Activated CD8-positive, alpha-beta memory T cell treated with anti-CD3 and anti-CD28 coated beads for 4 hours (primary cell): Measurements from ENCODE around the gene PDE6B.
"Not testable (repeated sequence)": the region's sequence is repeated elsewhere in the genome, so short reads cannot be mapped to it uniquely, and the experiment has no call there.

Source experiments
- DNase-seq, 2 donors: peaks; one replicate each; pipeline ENCODE4 v3.0.0-alpha.2; 2020; ENCODE audit warnings: low read depth in 2 of 2

PDE6B gene

DNA sequence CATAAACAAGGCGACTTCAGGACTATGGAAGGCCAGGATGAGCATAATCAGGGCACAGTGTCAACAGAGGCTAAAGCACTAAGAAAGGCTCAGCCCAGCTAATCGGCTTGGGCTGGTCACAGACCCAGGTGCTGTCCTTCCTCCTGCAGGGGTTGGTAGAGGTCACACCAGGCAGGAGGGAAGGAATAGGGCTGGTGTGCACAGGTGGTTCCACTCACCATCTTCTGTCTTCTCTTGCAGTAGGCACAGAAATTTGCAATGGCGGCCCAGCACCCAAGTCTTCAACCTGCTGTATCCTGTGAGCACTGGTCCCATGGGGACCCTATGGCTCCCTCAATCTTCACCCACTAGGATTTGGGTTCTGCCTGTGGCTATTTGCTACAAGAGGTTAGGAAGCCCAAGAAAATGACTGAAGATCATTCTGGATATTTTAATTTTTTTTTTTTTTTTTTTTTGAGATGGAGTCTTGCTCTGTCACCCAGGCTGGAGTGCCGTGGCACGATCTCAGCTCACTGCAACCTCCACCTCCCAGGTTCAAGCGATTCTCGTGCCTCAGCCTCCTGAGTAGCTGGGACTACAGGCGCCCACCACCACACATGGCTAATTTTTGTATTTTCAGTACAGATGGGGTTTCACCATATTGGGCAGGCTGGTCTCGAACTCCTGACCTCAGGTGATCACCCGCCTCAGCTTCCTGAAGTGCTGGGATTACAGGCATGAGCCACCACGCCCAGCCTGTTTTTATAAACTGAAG is 44.6 kb downstream of the PDE6B start:
- DNase-seq: not testable (repeated sequence)

DNA sequence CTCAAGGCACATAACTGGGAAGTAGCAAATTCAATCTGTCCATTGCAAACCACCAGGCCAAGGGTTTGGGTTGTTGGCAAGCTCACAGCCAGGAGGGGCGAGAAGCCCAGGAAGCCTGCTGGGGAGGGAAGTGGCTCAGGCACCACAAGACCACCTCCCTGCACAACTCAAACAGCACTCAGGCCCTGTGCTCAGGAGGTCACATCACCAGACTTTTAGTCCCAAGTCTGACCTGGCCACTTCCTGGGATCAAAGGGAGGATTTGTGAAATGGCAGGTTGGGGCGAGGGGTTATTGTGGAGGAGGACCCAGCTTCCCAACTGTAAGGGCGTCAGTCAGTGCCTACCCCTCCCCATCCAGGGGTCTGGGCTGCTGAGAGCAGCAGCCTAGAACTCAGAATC is 46.4 kb downstream of the PDE6B start:
- DNase-seq: no peak

- no peak for DNase-seq
These were observed 48.1 kb downstream of the PDE6B start for GRCh38 chr4:673349-674091.

DNA sequence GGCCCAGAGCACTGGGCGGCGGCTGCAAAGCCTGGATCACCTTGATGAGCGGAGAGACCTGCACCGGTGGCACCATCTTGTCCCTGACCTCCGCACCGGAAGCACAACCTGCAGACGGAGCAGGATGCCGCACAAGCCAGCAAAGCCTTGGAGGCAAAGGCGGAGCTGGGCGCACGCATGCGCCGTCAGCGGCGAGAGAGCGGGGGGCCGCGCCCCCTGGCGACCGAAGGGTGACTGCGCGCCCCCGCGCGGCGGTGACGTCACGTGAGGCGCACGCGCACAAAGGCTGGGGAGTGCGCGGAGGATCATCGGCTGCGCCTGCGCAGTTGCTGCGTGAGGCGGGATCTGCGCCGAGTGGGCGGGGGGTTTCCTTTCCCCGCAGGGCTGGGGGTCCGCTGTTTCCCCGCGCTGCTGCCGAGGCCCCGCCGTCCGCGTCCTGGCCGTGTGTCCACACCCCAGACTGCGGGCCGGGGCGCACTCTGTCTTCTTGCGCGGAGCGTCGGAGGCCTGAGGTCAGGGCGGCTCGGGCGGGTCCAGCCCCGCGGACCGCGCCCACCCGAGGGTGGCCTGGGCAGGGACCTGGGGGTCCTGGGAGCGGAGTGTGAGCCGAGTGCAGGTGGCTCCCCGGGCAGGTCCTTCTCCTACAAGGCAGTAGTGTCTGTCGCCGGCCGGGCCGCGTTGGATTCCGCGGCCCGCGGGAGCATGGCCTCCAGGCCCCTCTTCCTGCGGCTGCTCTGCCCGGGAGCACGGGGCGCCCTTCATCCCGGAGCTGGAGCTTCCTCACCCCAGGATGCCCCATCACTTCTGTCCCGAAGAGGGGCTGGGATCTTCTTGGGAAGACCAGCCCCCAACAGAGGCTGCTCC is 49.0 kb downstream of the PDE6B start, which contains the start of the genes ATP5ME and MYL5:
Gene ATP5ME, minus strand, starts transcription at position 105 of the 864 bp plus-strand sequence. Its CDS starts 29 bp downstream, at position 76.
Gene MYL5, plus strand, starts transcription at position 371 of the 864 bp plus-strand sequence. CDS start 3,485 bp downstream, outside the sequence.
- DNase-seq: peak; percentile 95 to 96

DNA sequence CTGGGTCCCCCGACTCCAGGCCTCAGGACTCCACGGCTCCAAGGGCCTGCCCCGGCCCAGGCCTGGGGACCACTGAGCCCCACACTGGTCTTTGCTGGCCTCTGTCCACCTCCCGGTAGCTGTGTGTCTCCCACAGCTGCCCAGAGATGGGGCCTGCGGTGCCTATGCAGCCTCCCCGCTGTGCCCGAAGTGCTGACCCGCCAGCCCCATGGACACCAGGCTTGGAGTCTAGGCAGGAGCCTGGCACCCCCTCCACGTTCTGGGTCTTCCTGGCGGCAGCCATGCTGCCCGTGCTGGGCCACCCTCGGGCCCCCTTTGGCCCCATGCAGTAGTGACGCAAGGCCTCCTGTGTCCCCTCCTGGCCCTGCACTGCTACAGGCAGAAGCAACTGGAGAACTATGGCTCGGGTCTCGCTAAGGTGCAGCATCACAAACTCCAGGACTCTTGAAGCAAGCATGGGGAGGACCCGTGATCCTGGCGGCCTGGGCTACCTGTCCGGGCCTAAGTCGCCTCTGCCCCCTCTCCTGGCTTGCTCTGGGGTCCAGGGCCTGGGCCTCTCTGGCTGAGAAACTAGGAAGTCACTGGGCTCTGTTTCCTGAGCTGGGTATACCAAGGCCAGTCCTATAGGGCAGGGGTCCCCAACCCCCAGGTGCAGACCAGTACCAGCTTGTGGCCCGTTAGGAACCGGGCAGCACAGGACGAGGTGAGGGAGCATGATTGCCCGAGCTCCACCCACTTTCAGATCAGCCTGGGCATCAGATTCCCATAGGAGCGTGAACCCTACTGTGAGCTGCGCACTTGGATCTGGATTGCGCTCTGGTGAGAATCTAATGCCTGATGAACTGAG is 49.9 kb downstream of the PDE6B start:
- no peak for DNase-seq

- DNase-seq: no peak
These were observed 50.9 kb downstream of the PDE6B start for GRCh38 chr4:675980-676870.

DNA sequence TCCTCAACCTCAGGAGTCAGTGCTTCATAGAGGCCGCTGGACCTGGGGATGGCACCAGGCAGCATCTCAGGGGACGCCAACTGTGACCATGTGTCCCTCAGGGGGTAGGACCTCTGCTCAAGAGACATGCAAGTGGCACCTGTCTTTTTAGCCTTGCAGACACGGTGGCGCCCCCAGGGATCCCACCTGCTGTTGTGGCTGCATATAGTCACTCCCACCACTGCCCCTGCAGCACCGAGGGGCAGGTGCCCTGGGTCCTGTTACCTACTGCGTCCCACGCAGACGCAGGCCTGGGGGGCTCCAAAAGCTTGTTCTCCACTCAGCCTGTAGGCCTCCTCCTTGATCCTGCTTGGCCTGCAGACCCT is 51.5 kb downstream of the PDE6B start:
- no peak for DNase-seq

GRCh38 chr4:677431-678293 is 52.3 kb downstream of the PDE6B start:
- no peak for DNase-seq

- DNase-seq: no peak
These were observed 53.1 kb downstream of the PDE6B start for GRCh38 chr4:678331-679103.

DNA sequence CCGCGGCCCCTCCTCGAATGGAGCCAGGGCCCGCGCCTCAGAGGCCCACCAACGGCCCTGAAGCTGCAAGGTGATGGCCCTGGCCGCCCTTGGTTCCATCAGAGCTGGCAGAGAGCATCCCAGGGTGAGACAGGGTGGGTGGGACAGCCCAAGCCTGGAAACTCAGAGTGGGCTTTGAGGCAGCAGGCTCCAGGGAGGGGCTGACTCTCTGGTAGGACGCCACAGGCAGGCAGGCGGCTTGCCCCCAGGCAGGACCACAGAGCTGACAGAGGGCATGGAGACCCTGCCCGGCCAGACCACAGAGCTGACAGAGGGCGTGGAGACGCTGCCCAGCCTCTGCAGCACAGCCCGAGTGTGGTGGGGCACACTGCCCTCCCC is 53.7 kb downstream of the PDE6B start:
- DNase-seq: no peak

GRCh38 chr4:679629-680028 is 54.3 kb downstream of the PDE6B start:
- no peak for DNase-seq

GRCh38 chr4:680091-680490 is 54.7 kb downstream of the PDE6B start:
- no peak for DNase-seq

DNA sequence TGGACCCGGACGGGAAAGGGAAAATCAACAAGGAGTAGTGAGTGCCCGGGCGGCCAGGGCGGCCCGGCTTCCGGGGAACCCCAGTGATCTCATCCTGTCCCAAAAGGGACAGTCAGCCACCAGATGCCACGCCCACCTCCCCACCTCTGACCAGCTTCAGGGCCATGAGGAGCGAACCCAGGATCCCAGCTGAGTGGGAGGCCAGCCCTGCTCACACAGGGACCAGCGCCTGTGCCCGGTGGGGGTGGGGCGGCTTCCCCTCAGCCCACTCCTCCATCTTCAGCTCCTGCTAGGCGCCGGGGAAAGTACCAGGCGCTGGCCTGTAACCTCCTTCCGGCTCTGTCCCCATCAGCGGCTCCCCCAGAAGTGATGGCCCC is 55.2 kb downstream of the PDE6B start:
- DNase-seq: no peak

DNA sequence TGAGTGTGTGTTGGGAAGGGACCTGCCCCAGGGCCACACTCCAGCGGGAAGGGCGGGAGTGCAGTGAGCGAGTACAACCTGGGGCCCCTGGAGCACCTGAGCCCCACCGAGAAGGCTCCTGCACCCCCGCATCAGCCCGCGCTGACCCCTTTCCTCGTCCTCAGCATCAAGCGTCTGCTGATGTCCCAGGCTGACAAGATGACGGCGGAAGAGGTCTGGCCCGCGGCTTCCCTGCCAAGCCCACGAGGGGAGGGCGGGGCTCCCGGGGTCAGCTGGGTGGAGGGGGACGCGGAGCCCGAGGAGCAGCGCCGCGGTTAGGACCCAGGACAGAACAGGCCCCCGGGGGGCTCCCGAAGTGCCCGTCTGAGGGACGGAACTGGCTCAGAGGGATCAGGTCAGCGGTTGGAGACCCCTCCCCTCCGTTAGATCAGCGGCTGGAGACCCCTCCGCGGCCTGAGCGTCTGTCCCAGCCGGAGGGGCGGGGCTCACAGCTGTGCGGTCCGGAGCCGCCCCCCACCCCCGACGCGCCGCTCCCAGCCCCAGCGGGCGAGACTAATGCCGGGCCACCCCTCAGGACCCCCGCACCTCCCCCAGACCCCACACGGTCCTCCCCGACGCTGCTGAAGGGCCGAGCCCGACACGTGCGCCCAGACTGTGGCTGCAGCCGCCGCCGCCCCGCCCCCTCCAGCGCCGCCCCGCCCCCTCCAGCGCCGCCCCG is 55.7 kb downstream of the PDE6B start:
- DNase-seq: peak in 1 of 2 donors; percentile 27

DNA sequence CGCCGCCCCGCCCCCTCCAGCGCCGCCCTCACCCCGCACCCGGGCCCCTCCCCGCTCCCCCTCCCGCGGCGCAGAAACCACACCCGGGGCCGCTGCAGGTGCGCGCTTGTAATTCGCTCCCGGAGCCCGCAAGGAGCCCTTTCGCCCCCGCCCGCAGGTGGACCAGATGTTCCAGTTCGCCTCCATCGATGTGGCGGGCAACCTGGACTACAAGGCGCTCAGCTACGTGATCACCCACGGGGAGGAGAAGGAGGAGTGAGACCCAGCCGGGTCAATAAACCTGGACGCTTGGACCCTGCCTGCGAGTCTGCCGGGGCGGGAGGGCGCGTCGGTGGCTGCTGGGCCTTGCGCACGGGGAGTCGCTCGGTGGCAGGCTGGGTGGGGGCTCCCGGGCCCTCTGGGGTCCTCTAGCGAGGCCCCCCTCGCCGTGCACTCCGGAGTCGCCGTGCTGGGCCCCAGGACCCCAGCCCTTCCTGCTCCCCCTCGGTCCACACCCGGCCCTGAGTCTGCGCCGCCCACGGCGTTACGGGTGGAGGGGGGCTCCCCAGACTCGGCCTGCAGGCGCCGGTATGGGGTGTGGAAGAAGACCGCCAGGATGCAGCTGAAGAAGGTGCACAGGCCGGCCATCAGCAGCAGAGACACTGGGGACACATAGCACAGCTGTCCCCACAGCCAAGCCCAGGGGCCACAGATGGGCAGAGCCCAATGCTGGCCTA is 56.5 kb downstream of the PDE6B start:
- DNase-seq: no peak

DNA sequence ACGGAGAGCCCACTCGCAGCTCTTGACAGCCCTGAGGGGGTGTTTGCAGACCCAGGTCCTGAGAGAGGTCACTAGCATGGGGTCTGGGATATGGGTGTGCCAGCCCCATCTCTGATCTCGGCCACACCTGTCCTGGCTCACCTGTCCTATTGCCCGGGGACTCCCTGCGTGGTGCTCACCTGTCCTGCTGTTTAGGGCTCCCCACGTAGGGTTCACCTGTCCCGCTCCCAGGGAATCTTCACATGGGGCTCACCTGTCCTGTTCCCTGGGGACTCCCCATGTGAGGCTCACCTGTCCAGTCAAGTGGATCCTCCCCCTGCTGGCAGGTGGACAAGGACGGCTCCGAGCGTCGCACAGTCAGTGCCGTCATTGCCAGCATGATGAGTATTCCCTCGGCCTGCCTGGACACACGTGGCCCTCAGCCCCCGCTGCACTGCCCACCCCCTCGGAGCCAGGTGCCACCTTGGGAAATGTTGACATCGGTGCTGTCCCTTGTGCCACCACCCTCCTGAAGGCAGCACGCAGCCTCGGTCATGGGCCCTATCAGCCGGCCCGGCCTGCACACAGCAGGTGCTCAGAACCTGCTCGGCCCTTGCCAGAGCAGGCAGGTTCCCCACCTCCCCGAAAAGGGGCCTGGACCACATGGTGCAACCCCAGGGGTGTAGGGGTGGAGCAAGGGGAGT is 57.3 kb downstream of the PDE6B start:
- no peak for DNase-seq
